Spinal cord (tissue), 10 donors: ENCODE measurements around the gene RFC5. TPM values are rescaled to one million over a fixed set of nuclear protein-coding genes. Genes with fewer than 3 reads are reported as not detected.

Source experiments
- DNase-seq, 6 donors: peaks; one replicate each; pipeline versions ENCODE4 v3.0.0 to v3.0.0-alpha.2; 2013 to 2015; ENCODE audit warnings: low spot score in 6 of 6, low read depth in 4 of 6
- H3K27ac ChIP-seq: one replicate; pipeline ENCODE4 v1.5.1; 2013; ENCODE audit warnings: low read depth, low read length, control low read depth
- H3K27me3 ChIP-seq: one replicate; pipeline ENCODE4 v1.6.1; 2013; ENCODE audit warnings: low read length; ENCODE audit not compliant: control insufficient read depth, insufficient read depth
- H3K36me3 ChIP-seq: one replicate; pipeline ENCODE4 v1.6.1; 2013; ENCODE audit warnings: low read length; ENCODE audit not compliant: control insufficient read depth, insufficient read depth
- H3K4me1 ChIP-seq: one replicate; pipeline ENCODE4 v1.6.1; 2013; ENCODE audit warnings: low read length; ENCODE audit not compliant: control insufficient read depth, insufficient read depth
- H3K4me3 ChIP-seq: one replicate; pipeline ENCODE4 v1.5.1; 2013; ENCODE audit warnings: low read depth, low read length, control low read depth
- H3K9me3 ChIP-seq: one replicate; pipeline ENCODE4 v1.6.1; 2013; ENCODE audit warnings: low read length; ENCODE audit not compliant: control insufficient read depth, insufficient read depth
- WGBS: methylation state at CpG from one replicate; pipeline ENCODE4 v1.1.5; 2013; ENCODE audit warnings: missing lambda C conversion rate; ENCODE audit not compliant: insufficient coverage; 5-methylcytosine and 5-hydroxymethylcytosine counted together
- polyA plus RNA-seq, 2 donors: library from polyadenylated mRNA; unstranded; fragments of 120-200 nt; gene quantifications; one replicate each; pipeline ENCODE4 v1.2.1, GENCODE V29; 2013; ENCODE audit not compliant: insufficient read length in 2 of 2
- total RNA-seq, 2 donors: library from RNA; depleted of rRNA in 1 of 2; stranded (reverse); fragments of 120-200 nt in 1 of 2; fragments of >200 nt in 1 of 2; gene quantifications; one replicate each; pipeline versions ENCODE4 v1.2.3 to v1.2.4, GENCODE V29; 2013 to 2014
- donor health status: healthy.

Gene RFC5
- total and polyA plus RNA-seq, 4 donors: 18.1 to 30.0 (median 25.2) TPM

DNA sequence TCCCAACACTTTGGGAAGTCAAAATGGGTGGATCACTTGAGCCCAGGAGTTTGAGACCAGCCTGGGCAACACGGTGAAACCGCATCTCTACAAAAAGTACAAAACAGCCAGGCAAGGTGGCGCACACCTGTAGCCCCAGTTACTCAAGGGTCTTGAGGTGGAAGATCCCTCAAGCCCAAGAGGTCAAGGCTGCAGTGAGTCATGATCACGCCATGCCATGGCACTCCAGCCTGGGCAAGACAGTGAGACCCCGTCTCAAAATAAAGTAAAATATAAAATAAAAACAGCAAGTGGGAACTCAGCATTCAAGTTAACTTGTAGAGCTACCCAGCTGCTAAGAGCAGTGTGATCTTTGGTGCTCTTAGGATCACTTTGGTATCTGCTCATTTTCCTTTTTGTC is 12.7 kb downstream of the RFC5 start:
- H3K9me3 ChIP-seq: no peaks in the 10 kb centered on the region
- WGBS: 95% methylated on average over 2 of the region's 5 CpGs
- peaks cover 54% of the 10 kb centered on the region for H3K36me3 ChIP-seq
- no peak overlapping the region for H3K4me3 ChIP-seq
- H3K4me1 ChIP-seq: no peaks in the 10 kb centered on the region
- no peak for DNase-seq
- no peaks in the 10 kb centered on the region for H3K27me3 ChIP-seq
- no peak overlapping the region for H3K27ac ChIP-seq

- no peaks in the 10 kb centered on the region for H3K9me3 ChIP-seq
- 99% methylated on average over 6 of the region's 7 CpGs for WGBS
- no peak overlapping the region for H3K27ac ChIP-seq
- H3K36me3 ChIP-seq: peaks cover 60% of the 10 kb centered on the region
- H3K4me3 ChIP-seq: no peak overlapping the region
- no peaks in the 10 kb centered on the region for H3K27me3 ChIP-seq
- DNase-seq: no peak
- H3K4me1 ChIP-seq: peaks cover 4% of the 10 kb centered on the region
Measured at GRCh38 chr12:118032188-118032587, 15.7 kb downstream of the RFC5 start.

GRCh38 chr12:118033323-118033722 is 16.8 kb downstream of the RFC5 start:
- H3K4me3 ChIP-seq: no peak overlapping the region
- H3K36me3 ChIP-seq: peaks cover 54% of the 10 kb centered on the region
- peaks cover 4% of the 10 kb centered on the region for H3K4me1 ChIP-seq
- WGBS: 96% methylated on average over 3 of the region's 5 CpGs
- H3K27ac ChIP-seq: no peak overlapping the region
- no peak for DNase-seq
- no peaks in the 10 kb centered on the region for H3K27me3 ChIP-seq
- no peaks in the 10 kb centered on the region for H3K9me3 ChIP-seq

DNA sequence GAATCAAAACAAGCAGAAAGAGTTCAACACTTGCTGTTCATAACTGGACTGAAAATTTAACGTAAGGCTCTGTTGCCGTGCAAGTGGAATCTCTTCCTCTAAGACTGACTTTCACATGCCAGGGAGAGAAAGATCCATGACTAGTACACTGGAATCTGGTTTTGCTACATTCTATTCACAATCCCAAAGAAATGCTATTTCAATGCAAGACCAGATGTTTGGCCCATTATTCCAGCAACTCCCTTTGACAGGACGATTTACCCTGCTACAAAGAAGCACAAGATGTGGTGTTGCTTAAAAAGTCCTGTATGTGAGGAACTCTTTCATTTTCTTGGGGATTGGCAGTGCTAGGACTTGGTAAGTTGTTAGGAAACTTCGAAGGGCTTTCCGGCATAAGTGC is 17.4 kb downstream of the RFC5 start:
- Histone ChIP-seq H3K36me3 (peaks cover 55% of the 10 kb centered on the region), H3K4me3 (no peak overlapping the region), H3K27ac (no peak overlapping the region), H3K27me3 (no peaks in the 10 kb centered on the region), H3K4me1 (peaks cover 4% of the 10 kb centered on the region), H3K9me3 (no peaks in the 10 kb centered on the region)
- DNase-seq: no peak
- 68% methylated on average over 5 of the region's 5 CpGs for WGBS

DNA sequence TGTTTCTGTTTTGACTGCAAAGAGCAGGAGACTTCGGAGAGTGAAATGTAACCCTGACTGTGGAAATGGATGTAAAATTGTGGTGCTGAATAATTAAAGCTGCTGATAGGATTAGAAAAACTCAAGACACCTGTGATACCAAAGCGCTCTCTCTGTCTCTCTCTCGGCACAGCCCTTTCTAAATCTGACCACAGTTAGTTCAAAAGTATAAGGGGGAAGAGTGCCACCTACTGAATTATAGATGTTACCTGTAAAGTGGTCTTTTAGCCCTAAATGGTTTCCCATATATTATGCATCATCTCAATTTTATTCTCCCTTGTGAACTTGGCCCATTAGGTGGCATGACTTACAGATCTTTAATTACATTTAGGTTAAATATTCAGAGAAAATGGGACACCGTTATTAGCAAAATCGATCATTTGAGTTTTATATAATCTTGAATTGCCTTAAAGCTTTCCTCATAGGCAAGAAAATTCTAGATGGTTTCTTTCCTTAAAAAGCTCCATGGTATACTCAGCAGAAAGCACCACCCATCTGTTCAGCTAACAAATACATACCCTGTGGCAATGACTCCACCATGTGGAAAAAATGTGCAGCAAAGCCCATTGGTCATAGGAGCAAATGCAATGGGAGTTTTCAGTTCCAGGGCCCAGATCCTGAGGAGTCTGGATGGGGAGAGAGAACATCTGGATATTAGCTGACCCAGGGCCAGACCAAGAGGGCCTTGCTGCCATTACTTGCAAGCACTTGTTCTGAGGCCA is 18.1 kb downstream of the RFC5 start:
- H3K27ac ChIP-seq: no peak overlapping the region
- no CpG with 5 or more reads among the region's 5 CpGs for WGBS
- peak in 3 of 6 donors; percentile 25 to 74 (median 73) for DNase-seq
- H3K4me3 ChIP-seq: no peak overlapping the region
- H3K4me1 ChIP-seq: peaks cover 4% of the 10 kb centered on the region
- H3K9me3 ChIP-seq: no peaks in the 10 kb centered on the region
- peaks cover 56% of the 10 kb centered on the region for H3K36me3 ChIP-seq
- no peaks in the 10 kb centered on the region for H3K27me3 ChIP-seq

- Histone ChIP-seq H3K27ac (no peak overlapping the region), H3K36me3 (peaks cover 64% of the 10 kb centered on the region), H3K4me1 (peaks cover 4% of the 10 kb centered on the region), H3K9me3 (no peaks in the 10 kb centered on the region), H3K4me3 (no peak overlapping the region), H3K27me3 (no peaks in the 10 kb centered on the region)
- peak in 1 of 6 donors; percentile 28 for DNase-seq
- 81% methylated on average over 4 of the region's 9 CpGs for WGBS
Measured at GRCh38 chr12:118035190-118036041, 18.9 kb downstream of the RFC5 start.

- peaks cover 4% of the 10 kb centered on the region for H3K4me1 ChIP-seq
- no peaks in the 10 kb centered on the region for H3K9me3 ChIP-seq
- no peak for DNase-seq
- H3K27ac ChIP-seq: no peak overlapping the region
- no peaks in the 10 kb centered on the region for H3K27me3 ChIP-seq
- peaks cover 69% of the 10 kb centered on the region for H3K36me3 ChIP-seq
- no peak overlapping the region for H3K4me3 ChIP-seq
- WGBS: 97% methylated on average over 6 of the region's 11 CpGs
Measured at GRCh38 chr12:118036672-118037411, 20.3 kb downstream of the RFC5 start.

GRCh38 chr12:118038137-118038536 is 21.6 kb downstream of the RFC5 start:
- no peak overlapping the region for H3K27ac ChIP-seq

GRCh38 chr12:118042091-118042490 is 25.6 kb downstream of the RFC5 start:
- DNase-seq: no peak
- Histone ChIP-seq H3K4me1 (no peaks in the 10 kb centered on the region), H3K27ac (no peak overlapping the region), H3K27me3 (no peaks in the 10 kb centered on the region), H3K4me3 (no peak overlapping the region), H3K36me3 (peaks cover 63% of the 10 kb centered on the region), H3K9me3 (no peaks in the 10 kb centered on the region)
- WGBS: 100% methylated on average over 3 of the region's 4 CpGs

More at GRCh38 chr12:118038137-118038536, 21.6 kb downstream of the RFC5 start:
- no peak overlapping the region for H3K4me3 ChIP-seq
- H3K36me3 ChIP-seq: peaks cover 70% of the 10 kb centered on the region
- H3K4me1 ChIP-seq: peaks cover 4% of the 10 kb centered on the region
- no peaks in the 10 kb centered on the region for H3K9me3 ChIP-seq
- WGBS: 55% methylated on average over 6 of the region's 6 CpGs
- H3K27me3 ChIP-seq: no peaks in the 10 kb centered on the region
- peak in 1 of 6 donors; percentile 8 for DNase-seq
